Gastroesophageal sphincter (tissue), 4 donors: ENCODE data around the gene MYOF. TPM values are rescaled to one million over a fixed set of nuclear protein-coding genes. Genes with fewer than 3 reads are reported as not detected.

Experiments
- ATAC-seq: fragments of 150-250 bp; one replicate; pipeline ENCODE4 v1.9.1; 2016; ENCODE audit warnings: mild to moderate bottlenecking, moderate library complexity
- H3K27ac ChIP-seq, 4 donors: fragments of 200-600 bp; sonication (generic) in 3 of 4; 1 replicate in 3 of 4; 2 replicates in 1 of 4; pipeline ENCODE4 v1.5.1; 2016 to 2019
- H3K27me3 ChIP-seq: fragments of 200-600 bp; sonication (generic); one replicate; pipeline ENCODE4 v1.5.1; 2019
- H3K36me3 ChIP-seq, 2 donors: fragments of 200-600 bp; sonication (generic); one replicate each; pipeline ENCODE4 v1.5.1; 2019; ENCODE audit warnings: control low read depth in 1 of 2
- H3K4me1 ChIP-seq, 3 donors: fragments of 200-600 bp; sonication (generic); 1 replicate in 2 of 3; 2 replicates in 1 of 3; pipeline ENCODE4 v1.5.1; 2016 to 2019; ENCODE audit warnings: control low read depth in 2 of 3
- H3K4me3 ChIP-seq, 2 donors: fragments of 200-600 bp; sonication (generic); one replicate each; pipeline ENCODE4 v1.5.1; 2019; ENCODE audit warnings: mild to moderate bottlenecking in 1 of 2, moderate library complexity in 1 of 2
- H3K9me3 ChIP-seq, 3 donors: fragments of 200-600 bp; sonication (generic); one replicate each; pipeline ENCODE4 v1.5.1; 2017 to 2019; ENCODE audit warnings: control low read depth in 2 of 3
- CTCF ChIP-seq, 4 experiments: fragments of 200-600 bp in 2 of 4; fragments of 450-650 bp in 2 of 4; sonication (generic) in 1 of 4; IDR thresholded peaks; one replicate each; pipeline ENCODE4 v1.5.1; 2017 to 2019; ENCODE audit warnings: antibody characterized with exemption in 4 of 4, mild to moderate bottlenecking in 2 of 4, moderate library complexity in 2 of 4
- EP300 ChIP-seq: sonication (generic); formaldehyde crosslinking; IDR thresholded peaks from one replicate; pipeline ENCODE4 v1.6.1; 2017; ENCODE audit warnings: antibody characterized with exemption, mild to moderate bottlenecking
- POLR2A ChIP-seq, 2 donors: fragments of 450-650 bp; IDR thresholded peaks; one replicate each; pipeline ENCODE4 v1.6.1; 2017; ENCODE audit warnings: antibody characterized with exemption in 2 of 2, mild to moderate bottlenecking in 2 of 2, moderate library complexity in 1 of 2
- POLR2AphosphoS5 ChIP-seq: sonication (generic); formaldehyde crosslinking; IDR thresholded peaks from one replicate; pipeline ENCODE4 v1.6.1; 2017; ENCODE audit warnings: antibody characterized with exemption
- WGBS, 2 donors: methylation state at CpG; one replicate each; pipeline ENCODE4 v1.1.5; 2018; ENCODE audit warnings: low coverage in 1 of 2; 5-methylcytosine and 5-hydroxymethylcytosine counted together
- total RNA-seq, 4 donors: library from RNA; depleted of rRNA; stranded (reverse); fragments of >200 nt; gene quantifications; one replicate each; pipeline ENCODE4 v1.1.0, GENCODE V29; 2016

Gene MYOF
- total RNA-seq, 4 donors from 2014 or later: 98.0 to 157 (median 126) TPM

- TF ChIP-seq CTCF (IDR thresholded peaks at IDR 0.05) (peak in 3 of 4 experiments; percentile 18 to 43 (median 39)), EP300 (no peak)
- no peak for ATAC-seq
- Histone ChIP-seq H3K4me1 (peaks cover 0 to 4% (median 0%) of the 10 kb centered on the region in 3 donors), H3K27me3 (no peaks in the 10 kb centered on the region), H3K9me3 (no peaks in the 10 kb centered on the region), H3K4me3 (no peak overlapping the region), H3K36me3 (peaks cover 21 to 98% of the 10 kb centered on the region in 2 donors), H3K27ac (no peak overlapping the region)
- 17 to 22% methylated on average over 1 to 5 of the region's 5 CpGs for WGBS, 2 donors
Measured at GRCh38 chr10:93357680-93358079, 124.5 kb downstream of the MYOF start.

- no peaks in the 10 kb centered on the region for H3K27me3 ChIP-seq
- WGBS, 2 donors: 84 to 93% methylated on average over 5 to 6 of the region's 6 CpGs
Measured at GRCh38 chr10:93356516-93356915, 125.6 kb downstream of the MYOF start.

GRCh38 chr10:93352638-93353383, 129.3 kb downstream of the MYOF start:
- Histone ChIP-seq H3K36me3 (peaks cover 15 to 95% of the 10 kb centered on the region in 2 donors), H3K4me1 (peaks cover 0 to 4% (median 0%) of the 10 kb centered on the region in 3 donors), H3K4me3 (no peak overlapping the region), H3K27ac (peak overlapping the region in 1 of 4 donors; percentile 26), H3K27me3 (no peaks in the 10 kb centered on the region), H3K9me3 (no peaks in the 10 kb centered on the region)
- WGBS, 2 donors: 36 to 48% methylated on average over 3 to 4 of the region's 6 CpGs
- no peak for TF ChIP-seq EP300
- peak; percentile 66 to 78 (median 74) for TF ChIP-seq CTCF (IDR thresholded peaks at IDR 0.05)
- TF ChIP-seq POLR2AphosphoS5: no peak
- TF ChIP-seq POLR2A (IDR thresholded peaks at IDR 0.05): no peak
- ATAC-seq: no peak

More at GRCh38 chr10:93356516-93356915, 125.6 kb downstream of the MYOF start:
- no peaks in the 10 kb centered on the region for H3K9me3 ChIP-seq
- ATAC-seq: no peak
- no peak for TF ChIP-seq POLR2AphosphoS5
- no peak for TF ChIP-seq POLR2A (IDR thresholded peaks at IDR 0.05)
- TF ChIP-seq EP300: no peak
- TF ChIP-seq CTCF (IDR thresholded peaks at IDR 0.05): no peak
- peaks cover 21 to 94% of the 10 kb centered on the region in 2 donors for H3K36me3 ChIP-seq
- no peak overlapping the region for H3K27ac ChIP-seq
- H3K4me1 ChIP-seq: peaks cover 0 to 4% (median 0%) of the 10 kb centered on the region in 3 donors
- no peak overlapping the region for H3K4me3 ChIP-seq

GRCh38 chr10:93346694-93347093, 135.4 kb downstream of the MYOF start:
- peaks cover 6 to 98% of the 10 kb centered on the region in 2 donors for H3K36me3 ChIP-seq
- no peaks in the 10 kb centered on the region for H3K27me3 ChIP-seq
- no peak overlapping the region for H3K27ac ChIP-seq
- 65 to 71% methylated on average over 1 to 3 of the region's 4 CpGs for WGBS, 2 donors
- H3K9me3 ChIP-seq: no peaks in the 10 kb centered on the region
- H3K4me1 ChIP-seq: no peaks in the 10 kb centered on the region
- no peak for ATAC-seq
- no peak for TF ChIP-seq CTCF (IDR thresholded peaks at IDR 0.05)
- no peak for TF ChIP-seq EP300
- TF ChIP-seq POLR2A (IDR thresholded peaks at IDR 0.05): no peak
- no peak for TF ChIP-seq POLR2AphosphoS5
- H3K4me3 ChIP-seq: no peak overlapping the region

GRCh38 chr10:93346108-93346507, 136.0 kb downstream of the MYOF start:
- no peak for ATAC-seq
- Histone ChIP-seq H3K9me3 (no peaks in the 10 kb centered on the region), H3K36me3 (peaks cover 4 to 98% of the 10 kb centered on the region in 2 donors), H3K4me1 (no peaks in the 10 kb centered on the region), H3K27ac (no peak overlapping the region), H3K27me3 (no peaks in the 10 kb centered on the region), H3K4me3 (no peak overlapping the region)
- TF ChIP-seq POLR2A (IDR thresholded peaks at IDR 0.05) (no peak), EP300 (no peak), POLR2AphosphoS5 (no peak), CTCF (IDR thresholded peaks at IDR 0.05) (no peak)
- 51 to 52% methylated on average over 3 of the region's 3 CpGs for WGBS, 2 donors
